Neural progenitor cell (in vitro differentiated cells): ENCODE data around the gene CDC42SE2.

Experiments used
- EZH2 ChIP-seq: fragments of 200-600 bp; sonication (generic); IDR thresholded peaks from 2 replicates; pipeline ENCODE4 v1.6.1; 2017; ENCODE audit warnings: antibody characterized with exemption, mild to moderate bottlenecking, moderate library complexity
- EZH2phosphoT487 ChIP-seq: fragments of 200-600 bp; sonication (generic); IDR thresholded peaks from 2 replicates; pipeline ENCODE4 v1.6.1; 2017; ENCODE audit warnings: antibody characterized with exemption
- TF ChIP-seq, protein P1 (sequence below): fragments of 200-600 bp; sonication (generic); IDR thresholded peaks from 2 replicates; pipeline ENCODE4 v1.5.1; 2017; ENCODE audit warnings: antibody characterized with exemption, mild to moderate bottlenecking

DNA sequence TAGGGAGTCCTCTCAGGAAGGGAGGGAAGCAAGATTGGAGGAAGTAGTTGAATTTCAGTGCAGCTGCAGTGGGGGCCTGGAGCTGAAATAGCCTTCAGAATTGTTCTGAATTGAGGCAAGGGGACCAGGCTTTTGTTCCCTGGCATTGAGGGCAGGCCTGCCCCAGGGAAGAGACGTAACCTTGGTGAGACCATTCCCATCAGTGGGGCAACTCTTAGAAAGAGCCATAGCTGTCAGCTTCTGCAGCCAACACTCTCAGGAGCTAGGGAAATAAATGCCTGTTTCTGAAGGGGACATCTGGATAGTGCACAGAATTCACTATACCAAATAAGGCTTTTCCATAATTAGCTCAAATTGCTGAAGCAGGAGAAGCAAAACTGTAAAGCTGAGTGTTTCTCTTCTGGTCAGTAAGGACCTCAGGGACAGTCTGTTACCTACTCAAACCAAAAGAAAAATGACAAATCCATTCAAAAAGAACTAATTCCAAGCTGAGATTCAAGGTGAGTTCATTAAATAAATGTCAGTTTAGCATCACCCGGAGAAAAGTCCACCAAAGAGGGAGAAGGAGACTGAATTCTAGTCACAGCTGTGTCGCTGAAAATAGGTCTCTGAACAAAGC is 49.1 kb upstream of the CDC42SE2 start:
- TF ChIP-seq, protein P1, sequence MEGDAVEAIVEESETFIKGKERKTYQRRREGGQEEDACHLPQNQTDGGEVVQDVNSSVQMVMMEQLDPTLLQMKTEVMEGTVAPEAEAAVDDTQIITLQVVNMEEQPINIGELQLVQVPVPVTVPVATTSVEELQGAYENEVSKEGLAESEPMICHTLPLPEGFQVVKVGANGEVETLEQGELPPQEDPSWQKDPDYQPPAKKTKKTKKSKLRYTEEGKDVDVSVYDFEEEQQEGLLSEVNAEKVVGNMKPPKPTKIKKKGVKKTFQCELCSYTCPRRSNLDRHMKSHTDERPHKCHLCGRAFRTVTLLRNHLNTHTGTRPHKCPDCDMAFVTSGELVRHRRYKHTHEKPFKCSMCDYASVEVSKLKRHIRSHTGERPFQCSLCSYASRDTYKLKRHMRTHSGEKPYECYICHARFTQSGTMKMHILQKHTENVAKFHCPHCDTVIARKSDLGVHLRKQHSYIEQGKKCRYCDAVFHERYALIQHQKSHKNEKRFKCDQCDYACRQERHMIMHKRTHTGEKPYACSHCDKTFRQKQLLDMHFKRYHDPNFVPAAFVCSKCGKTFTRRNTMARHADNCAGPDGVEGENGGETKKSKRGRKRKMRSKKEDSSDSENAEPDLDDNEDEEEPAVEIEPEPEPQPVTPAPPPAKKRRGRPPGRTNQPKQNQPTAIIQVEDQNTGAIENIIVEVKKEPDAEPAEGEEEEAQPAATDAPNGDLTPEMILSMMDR = no peak
- TF ChIP-seq EZH2 (no peak), EZH2phosphoT487 (no peak)
